GM18861 (cell line): ENCODE results near the gene CSTA.

Source experiments
- ATAC-seq: cut with Tn5 transposase; IDR thresholded peaks from one replicate; pipeline ENCODE4 v1.9.1; 2021; ENCODE audit not compliant: unreplicated experiment

Gene CSTA

GRCh38 chr3:122377975-122378374 lies 52.9 kb downstream of the CSTA start:
- ATAC-seq = no peak

- ATAC-seq = peak; percentile 30
Measured at GRCh38 chr3:122382888-122383666, 58.0 kb downstream of the CSTA start, which contains the start of gene MIX23. Gene MIX23, minus strand, starts transcription at chr3:122383231. Its CDS starts 7 bp downstream, at chr3:122383224.

GRCh38 chr3:122383771-122384697 lies 59.0 kb downstream of the CSTA start, which contains the start of gene FAM162A:
Gene FAM162A, plus strand, starts transcription at chr3:122384182. Its CDS starts 84 bp downstream, at chr3:122384266.
- ATAC-seq = peak; percentile 87

- no peak for ATAC-seq
Measured at GRCh38 chr3:122387709-122388108, 62.7 kb downstream of the CSTA start.

GRCh38 chr3:122389197-122389596 lies 64.1 kb downstream of the CSTA start:
- no peak for ATAC-seq

- no peak for ATAC-seq
Measured at GRCh38 chr3:122389892-122390291, 64.8 kb downstream of the CSTA start.

GRCh38 chr3:122390665-122391064 lies 65.6 kb downstream of the CSTA start:
- ATAC-seq = no peak
